GM21737 (cell line): ENCODE results near the gene TNNC1.
A peak's percentile ranks its signal among the peaks of the same experiment; 100 is the strongest.

Experiments
- ATAC-seq: cut with Tn5 transposase; IDR thresholded peaks from one replicate; pipeline ENCODE4 v1.9.1; 2021; ENCODE audit warnings: mild to moderate bottlenecking, moderate library complexity; ENCODE audit not compliant: unreplicated experiment

Gene TNNC1

DNA sequence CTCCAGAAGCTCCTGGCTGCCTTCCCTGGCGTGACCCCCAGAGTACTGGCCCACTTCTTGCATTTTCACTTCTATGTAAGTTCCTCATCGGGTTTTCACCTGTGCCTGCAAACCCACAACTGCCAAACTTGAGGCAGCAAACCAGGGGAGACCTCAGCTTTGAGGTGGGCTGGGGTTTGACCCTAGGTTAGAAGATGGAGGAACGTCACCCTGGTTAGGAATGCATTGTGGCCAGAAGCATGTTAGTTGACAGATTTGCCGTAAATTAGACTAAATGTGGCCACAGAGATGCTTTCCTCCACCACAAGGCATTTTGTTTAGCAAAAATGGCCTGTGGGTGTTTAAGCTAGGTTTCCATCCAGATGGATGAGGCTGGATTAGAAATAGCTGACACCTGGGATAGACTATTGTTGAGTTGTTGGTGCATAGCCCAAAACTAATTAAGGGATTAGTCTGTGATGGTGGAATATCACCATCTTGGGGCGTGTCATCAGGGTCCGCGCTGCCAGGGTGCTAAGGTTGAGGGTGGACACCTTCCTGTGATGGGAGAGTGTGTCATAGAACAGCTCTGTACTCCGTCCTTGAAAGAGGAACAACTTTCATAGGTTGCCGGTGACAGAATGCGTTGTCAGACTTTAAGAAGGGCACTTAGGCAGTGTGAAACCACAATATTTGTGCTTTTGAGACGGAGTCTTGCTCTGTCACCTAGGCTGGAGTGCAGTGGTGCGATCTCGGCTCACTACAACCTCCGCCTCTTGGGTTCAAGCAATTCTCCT is 5.1 kb upstream of the TNNC1 start:
- ATAC-seq = no peak

DNA sequence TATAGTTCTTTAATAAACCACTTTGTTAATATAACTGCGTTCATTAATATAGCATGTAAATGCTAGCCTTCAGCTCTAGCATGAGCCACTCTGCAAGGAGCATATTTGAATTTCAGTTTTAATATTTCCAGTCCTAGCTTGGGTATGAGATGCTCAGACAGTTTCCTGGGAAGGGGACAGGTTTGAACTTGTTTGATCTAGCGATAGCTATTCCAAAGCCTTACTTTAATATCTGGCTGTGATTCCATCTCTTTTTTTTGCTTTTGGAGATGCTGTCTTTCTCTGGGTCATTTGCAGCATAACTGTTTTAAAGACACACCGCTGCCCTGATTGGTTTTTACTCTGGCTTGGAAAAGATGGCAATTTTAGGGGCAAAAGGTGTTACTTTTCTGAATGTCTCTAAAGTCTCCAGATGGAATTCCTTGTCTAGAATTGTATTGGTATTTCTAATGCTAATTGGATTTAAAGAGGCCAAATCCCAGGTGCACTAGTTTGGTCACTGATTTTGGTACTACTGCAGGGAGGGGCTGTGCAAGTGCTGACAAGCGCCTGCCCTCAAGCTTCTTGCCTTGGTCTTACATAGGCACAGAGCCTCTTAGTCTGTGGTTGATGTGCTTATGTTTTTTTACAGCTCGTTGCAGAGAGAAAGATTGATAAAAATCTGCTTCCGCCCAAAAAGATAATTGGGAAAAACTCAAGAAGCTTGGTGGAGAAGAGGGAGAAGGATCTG is 4.4 kb upstream of the TNNC1 start:
- no peak for ATAC-seq

DNA sequence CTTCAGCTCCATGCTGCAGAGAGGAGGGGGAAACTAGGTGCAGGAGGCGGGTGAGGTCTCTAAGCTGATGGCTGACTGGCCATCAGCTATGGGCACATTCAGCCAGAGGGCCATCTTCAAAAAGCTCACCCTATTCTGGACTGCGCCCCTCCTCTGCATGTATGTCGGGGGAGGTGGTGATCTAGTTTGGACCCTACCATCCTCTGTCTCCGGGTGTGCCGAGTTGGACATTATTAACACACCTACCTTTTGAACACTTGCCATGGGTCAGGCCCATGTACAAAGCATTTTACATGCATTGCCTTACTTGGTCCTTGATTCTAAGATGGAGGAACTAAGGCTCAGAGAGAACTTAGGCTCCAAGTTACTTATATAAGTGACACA is 3.0 kb upstream of the TNNC1 start:
- ATAC-seq = no peak

GRCh38 chr3:52456169-52456799 is 2.4 kb upstream of the TNNC1 start:
- no peak for ATAC-seq

- peak; percentile 75 for ATAC-seq
Observed at GRCh38 chr3:52455283-52456168, 1.7 kb upstream of the TNNC1 start, which contains the start of gene NISCH. Gene NISCH, plus strand, starts transcription at chr3:52455604. Its CDS starts 38 bp downstream, at chr3:52455642.

DNA sequence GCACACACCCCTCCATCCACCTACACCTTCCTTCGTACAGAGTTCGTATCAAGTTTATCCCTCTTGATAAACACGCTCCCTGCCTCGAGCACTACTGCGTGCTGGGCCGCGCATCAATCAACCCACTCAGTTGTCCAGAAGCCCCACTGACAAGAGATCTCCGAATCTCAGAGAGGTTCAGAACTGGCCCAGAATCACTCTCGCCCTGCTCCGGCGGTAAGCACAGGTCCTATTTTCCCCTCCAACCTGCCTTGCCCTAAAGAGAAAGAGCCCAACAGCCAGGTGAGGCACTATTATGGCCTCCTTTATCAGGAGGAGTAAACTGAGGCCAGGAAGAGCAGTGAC is 1.1 kb upstream of the TNNC1 start:
- no peak for ATAC-seq

DNA sequence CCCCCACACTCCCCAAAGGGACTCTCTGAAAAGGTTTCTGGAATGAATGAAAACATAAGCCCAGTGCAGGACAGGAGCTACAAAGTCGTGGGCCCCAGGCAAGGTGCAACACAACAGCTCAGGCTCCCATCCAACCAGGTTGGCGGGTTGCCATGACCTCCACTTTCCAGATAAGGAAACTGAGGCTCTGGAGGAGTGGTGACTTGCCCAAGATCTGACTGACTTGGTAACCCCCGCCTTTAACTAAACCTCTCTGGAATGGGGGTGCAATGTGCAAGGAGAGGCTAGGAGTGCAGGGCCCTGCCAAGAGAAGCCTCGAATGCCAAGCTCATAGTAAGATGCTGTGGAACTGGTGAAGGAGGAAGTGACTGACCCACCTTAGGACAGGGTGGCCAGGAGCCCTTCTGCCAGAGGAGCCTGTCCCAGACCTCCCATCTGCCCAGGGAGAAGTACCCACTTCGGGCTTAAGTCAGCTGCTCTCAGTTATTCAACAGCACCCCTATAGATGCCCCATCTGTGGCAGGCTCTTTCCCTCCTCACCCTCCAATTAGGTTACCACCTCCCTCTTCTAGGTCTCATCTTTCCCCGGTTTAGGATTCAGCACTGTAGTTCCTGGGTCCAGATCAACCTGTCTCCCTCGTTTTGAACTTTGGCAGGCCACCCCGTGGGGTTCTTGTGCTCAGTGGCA is 553 bp upstream of the TNNC1 start:
- no peak for ATAC-seq

- no peak for ATAC-seq
Observed at GRCh38 chr3:52452570-52453221, 1.1 kb downstream of the TNNC1 start.

- no peak for ATAC-seq
Observed at GRCh38 chr3:52452126-52452525, 1.7 kb downstream of the TNNC1 start.

DNA sequence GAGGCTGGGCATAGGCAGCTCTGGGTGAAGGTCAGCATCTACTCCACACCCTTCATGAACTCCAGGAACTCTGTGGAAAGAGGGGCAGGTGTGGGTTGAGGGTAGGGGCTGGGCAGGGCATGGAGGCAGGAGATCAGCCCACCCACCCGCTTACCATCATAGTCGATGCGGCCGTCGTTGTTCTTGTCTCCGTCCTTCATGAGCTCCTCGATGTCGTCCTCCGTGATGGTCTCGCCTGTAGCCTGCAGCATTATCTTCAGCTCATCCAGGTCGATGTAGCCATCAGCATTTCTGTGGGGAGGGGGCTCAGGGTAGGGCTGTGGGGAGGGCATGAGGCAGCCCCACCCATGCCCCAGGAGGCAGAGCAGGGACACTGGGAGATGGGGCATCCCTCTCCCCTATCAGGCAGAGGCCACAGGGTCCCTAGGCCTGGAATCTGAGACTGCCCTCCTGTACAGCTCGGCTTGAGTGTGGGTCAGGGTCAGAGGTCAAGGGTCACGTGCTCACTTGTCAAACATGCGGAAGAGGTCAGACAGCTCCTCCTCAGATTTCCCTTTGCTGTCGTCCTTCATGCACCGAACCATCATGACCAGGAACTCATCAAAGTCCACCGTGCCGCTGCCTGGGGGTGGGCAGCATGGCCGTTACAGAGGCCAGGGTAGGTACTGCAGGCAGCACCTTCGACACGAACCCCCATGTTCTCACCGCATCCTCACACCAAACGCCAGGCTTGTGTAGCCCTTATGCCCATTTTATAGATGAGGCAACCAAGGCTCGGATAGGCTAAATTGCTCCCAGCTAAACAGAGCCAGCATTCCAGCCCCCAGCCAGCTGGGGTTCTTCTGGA is 2.4 kb downstream of the TNNC1 start:
- no peak for ATAC-seq

GRCh38 chr3:52450489-52451236 is 3.2 kb downstream of the TNNC1 start:
- no peak for ATAC-seq

GRCh38 chr3:52447512-52448355 is 6.1 kb downstream of the TNNC1 start:
- ATAC-seq = no peak

DNA sequence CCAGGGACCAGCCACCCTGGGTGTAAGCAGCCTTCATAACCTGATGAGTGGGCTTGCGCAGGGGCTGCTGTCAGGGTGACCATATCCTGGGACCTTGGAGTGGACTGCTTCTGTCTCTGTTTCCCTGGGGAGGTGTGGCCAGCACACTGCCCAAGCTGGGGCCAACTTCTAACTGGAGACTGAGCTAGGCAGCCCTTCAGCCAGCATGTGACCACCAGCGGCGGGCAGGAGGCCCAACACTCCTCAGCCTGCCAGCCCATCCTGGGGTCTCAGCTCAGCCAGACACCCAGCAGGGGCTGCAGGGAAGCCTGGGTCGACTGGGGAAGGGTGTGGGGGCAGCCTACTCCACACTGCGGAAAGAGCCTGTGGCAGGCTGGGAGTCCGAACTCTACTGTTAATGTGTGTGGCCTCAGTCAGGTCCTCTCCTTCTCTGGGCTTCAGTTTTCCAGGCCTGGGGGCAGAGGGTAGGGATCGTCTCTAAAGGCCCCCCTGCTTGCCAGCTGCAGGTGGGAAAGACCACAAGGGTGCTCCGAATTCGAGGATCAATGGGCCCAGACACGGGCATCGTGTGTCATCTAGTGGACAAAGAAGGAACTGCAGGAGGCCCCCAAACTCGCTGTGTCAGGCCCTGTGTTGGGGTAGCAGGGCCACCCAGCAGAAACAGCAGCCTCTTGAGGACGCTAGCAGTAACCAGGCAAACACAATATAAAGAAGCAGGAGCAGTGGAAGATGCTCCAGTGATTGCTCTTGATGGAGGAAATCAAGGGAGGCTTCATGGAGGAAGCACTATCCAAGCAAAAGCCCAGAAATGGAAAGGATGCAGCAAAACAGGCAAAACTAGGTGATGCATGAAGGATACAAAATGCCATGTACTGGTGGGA is 7.0 kb downstream of the TNNC1 start:
- ATAC-seq = no peak

DNA sequence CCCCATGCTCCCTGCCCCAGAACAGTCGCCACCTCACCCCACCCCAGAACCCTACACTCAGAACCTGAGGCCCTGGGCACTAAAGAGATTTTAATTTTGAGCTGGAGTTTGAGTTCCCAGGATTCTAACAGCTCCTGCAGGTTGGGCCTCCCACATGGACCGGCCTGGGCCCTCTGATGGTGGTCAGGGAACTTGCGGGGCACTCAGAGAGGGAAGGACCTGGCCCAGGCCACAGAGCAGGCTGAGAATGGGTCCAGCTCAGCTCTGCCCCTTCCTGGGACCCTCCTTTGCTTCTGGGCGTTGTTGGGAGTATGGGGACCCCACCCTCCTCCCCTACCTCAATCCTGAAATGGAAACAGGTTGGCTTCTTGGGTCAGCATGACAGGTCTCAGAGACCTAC is 7.8 kb downstream of the TNNC1 start:
- ATAC-seq = no peak

GRCh38 chr3:52444860-52445793 is 8.7 kb downstream of the TNNC1 start, which contains the start of gene SEMA3G:
Gene SEMA3G, minus strand, starts transcription at chr3:52445103. Its CDS starts 76 bp downstream, at chr3:52445027.
- peak; percentile 72 for ATAC-seq
